KBM-7 (cell line): ENCODE measurements around the gene CSTPP1.

Experiments
- DNase-seq: peaks from one replicate; pipeline ENCODE4 v3.0.0-alpha.2; 2015
- in situ Hi-C: fragments of 300-500 bp; cut with MboI; formaldehyde crosslinking; loops from 2 replicates; pipeline ENCODE4 v1.14.3; 2020; ENCODE audit warnings: low sequenced_read_pairs, low pct_unique_long_range_greater_than_20kb, mixed read lengths

The CSTPP1 gene

GRCh38 chr11:47144541-47144940, 208.0 kb downstream of the CSTPP1 start:
- in situ Hi-C loops = no loop called here
- no peak for DNase-seq

- in situ Hi-C loops = no loop called here
- no peak for DNase-seq
These were observed 210.7 kb downstream of the CSTPP1 start for GRCh38 chr11:47147250-47147649.

GRCh38 chr11:47147681-47148080, 211.1 kb downstream of the CSTPP1 start:
- in situ Hi-C loops = no loop called here

GRCh38 chr11:47148270-47148669, 211.7 kb downstream of the CSTPP1 start:
- in situ Hi-C loops = no loop called here
- DNase-seq = no peak

More at GRCh38 chr11:47147681-47148080, 211.1 kb downstream of the CSTPP1 start:
- no peak for DNase-seq

- in situ Hi-C loops = no loop called here
- no peak for DNase-seq
These were observed 212.5 kb downstream of the CSTPP1 start for GRCh38 chr11:47148903-47149531.

- in situ Hi-C loops = loop anchor here (25.0 kb wide), 3 partner anchors 113 to 787 kb away; partner anchors contain the start of genes MADD and NR1H3
- no peak for DNase-seq
These were observed 213.2 kb downstream of the CSTPP1 start for GRCh38 chr11:47149782-47150181.

- DNase-seq = no peak
- in situ Hi-C loops = loop anchor here (25.0 kb wide), 3 partner anchors 110 to 790 kb away; partner anchors contain the start of genes MADD and NR1H3
These were observed 215.8 kb downstream of the CSTPP1 start for GRCh38 chr11:47152126-47152952.

GRCh38 chr11:47152953-47153950, 216.7 kb downstream of the CSTPP1 start:
- DNase-seq = peak; percentile 83

GRCh38 chr11:47154616-47155570, 218.3 kb downstream of the CSTPP1 start:
- in situ Hi-C loops = loop anchor here (25.0 kb wide), 3 partner anchors 107 to 793 kb away; partner anchors contain the start of genes MADD and NR1H3
- peak; percentile 29 for DNase-seq

More at GRCh38 chr11:47152953-47153950, 216.7 kb downstream of the CSTPP1 start:
- in situ Hi-C loops = loop anchor here (25.0 kb wide), 3 partner anchors 109 to 791 kb away; partner anchors contain the start of genes MADD and NR1H3

- in situ Hi-C loops = loop anchor here (25.0 kb wide), 3 partner anchors 106 to 794 kb away; partner anchors contain the start of genes MADD and NR1H3
- no peak for DNase-seq
These were observed 219.3 kb downstream of the CSTPP1 start for GRCh38 chr11:47155879-47156278.

GRCh38 chr11:47156333-47156732, 219.8 kb downstream of the CSTPP1 start:
- in situ Hi-C loops = loop anchor here (25.0 kb wide), 3 partner anchors 106 to 794 kb away; partner anchors contain the start of genes MADD and NR1H3
- DNase-seq = no peak

GRCh38 chr11:47156951-47157350, 220.4 kb downstream of the CSTPP1 start:
- in situ Hi-C loops = loop anchor here (25.0 kb wide), 3 partner anchors 105 to 795 kb away; partner anchors contain the start of genes MADD and NR1H3

GRCh38 chr11:47157805-47158204, 221.2 kb downstream of the CSTPP1 start:
- in situ Hi-C loops = loop anchor here (25.0 kb wide), 3 partner anchors 104 to 796 kb away; partner anchors contain the start of genes MADD and NR1H3
- DNase-seq = no peak

More at GRCh38 chr11:47156951-47157350, 220.4 kb downstream of the CSTPP1 start:
- no peak for DNase-seq

GRCh38 chr11:47158242-47158641, 221.7 kb downstream of the CSTPP1 start:
- no peak for DNase-seq
- in situ Hi-C loops = loop anchor here (25.0 kb wide), 3 partner anchors 104 to 796 kb away; partner anchors contain the start of genes MADD and NR1H3

- no peak for DNase-seq
- in situ Hi-C loops = loop anchor here (10.0 to 25.0 kb wide), 4 partner anchors 102 to 798 kb away; partner anchors contain the start of genes MADD and NR1H3
These were observed 224.2 kb downstream of the CSTPP1 start for GRCh38 chr11:47160753-47161133.

- in situ Hi-C loops = loop anchor here (10.0 to 25.0 kb wide), 4 partner anchors 101 to 799 kb away; partner anchors contain the start of genes MADD and NR1H3
- peak; percentile 87 for DNase-seq
These were observed 224.7 kb downstream of the CSTPP1 start for GRCh38 chr11:47161134-47161854.
